Bronchial epithelial cell (primary cell): ENCODE data around the gene NELL2. TPM values are rescaled to one million over a fixed set of nuclear protein-coding genes. Genes with fewer than 3 reads are reported as not detected.
"Not testable (repeated sequence)": the region's sequence is repeated elsewhere in the genome, so short reads cannot be mapped to it uniquely, and the experiment has no call there.

Source experiments
- DNase-seq: peaks from one replicate; pipeline ENCODE4 v3.0.0-alpha.2; 2010; ENCODE audit warnings: low read depth
- FAIRE-seq: peaks from 2 replicates; lab custom pipeline; 2011; peaks lifted over from hg19 to GRCh38; lab: Jason Lieb, UNC
- H3K27me3 ChIP-seq: 2 replicates; pipeline ENCODE4 v1.5.1; 2011; ENCODE audit warnings: low read length; ENCODE audit not compliant: control insufficient read depth, insufficient read depth
- H3K36me3 ChIP-seq: 2 replicates; pipeline ENCODE4 v1.5.1; 2011; ENCODE audit warnings: low read length; ENCODE audit not compliant: control insufficient read depth, insufficient read depth
- H3K4me3 ChIP-seq: 2 replicates; pipeline ENCODE4 v1.5.1; 2011; ENCODE audit warnings: mild to moderate bottlenecking, low read depth, low read length, control low read depth
- CTCF ChIP-seq: IDR thresholded peaks from 2 replicates; pipeline ENCODE4 v1.5.1; 2011; ENCODE audit warnings: mild to moderate bottlenecking, moderate library complexity, low read length, control low read depth, inconsistent platforms; ENCODE audit not compliant: insufficient read depth, severe bottlenecking
- total RNA-seq: library from RNA; depleted of rRNA; stranded (reverse); fragments of >200 nt; gene quantifications from 2 replicates; pipeline ENCODE4 v1.2.1, GENCODE V29; 2014

NELL2 gene
- not detected in 2 replicates for total RNA-seq

DNA sequence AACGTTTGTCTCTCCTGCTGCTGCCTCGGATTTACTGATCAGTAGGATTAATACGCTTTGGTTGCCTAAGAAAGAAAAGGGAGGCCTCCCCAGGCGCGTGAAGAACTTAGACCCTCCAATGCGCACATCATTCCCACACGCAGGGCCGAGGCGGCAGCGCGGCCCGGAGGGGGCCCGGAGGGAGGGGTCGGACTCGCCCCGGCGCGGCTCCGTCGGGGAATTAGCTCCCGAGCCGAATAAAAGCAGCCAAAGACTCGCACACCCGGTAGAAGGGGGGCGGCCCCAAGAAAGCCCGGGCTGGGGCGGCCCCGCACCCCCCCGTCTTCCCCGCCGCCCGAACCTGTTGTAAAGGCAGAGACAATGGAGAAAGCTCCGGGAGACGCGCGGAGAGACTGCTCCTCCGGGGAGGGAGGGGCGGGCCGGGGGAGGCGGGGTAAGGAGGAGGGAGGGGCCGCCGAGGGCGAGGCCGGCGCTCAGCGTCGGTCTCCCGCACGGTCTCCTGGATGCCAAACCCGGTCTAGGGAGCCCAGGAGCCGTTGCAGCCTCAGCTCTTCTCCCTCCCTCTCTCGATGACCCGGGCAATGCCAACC, at the start of gene NELL2:
NELL2 (minus strand) TSS at position 362 of the 590 bp plus-strand sequence. CDS start 446 bp downstream, outside the sequence.
- no peak for FAIRE-seq
- TF ChIP-seq CTCF: no peak
- H3K4me3 ChIP-seq: peak within 1 kb of the TSS; percentile 27
- peak; percentile 13 for DNase-seq
- H3K36me3 ChIP-seq: no peaks in the 10 kb centered on the region
- H3K27me3 ChIP-seq: peaks cover 18% of the 10 kb centered on the region

DNA sequence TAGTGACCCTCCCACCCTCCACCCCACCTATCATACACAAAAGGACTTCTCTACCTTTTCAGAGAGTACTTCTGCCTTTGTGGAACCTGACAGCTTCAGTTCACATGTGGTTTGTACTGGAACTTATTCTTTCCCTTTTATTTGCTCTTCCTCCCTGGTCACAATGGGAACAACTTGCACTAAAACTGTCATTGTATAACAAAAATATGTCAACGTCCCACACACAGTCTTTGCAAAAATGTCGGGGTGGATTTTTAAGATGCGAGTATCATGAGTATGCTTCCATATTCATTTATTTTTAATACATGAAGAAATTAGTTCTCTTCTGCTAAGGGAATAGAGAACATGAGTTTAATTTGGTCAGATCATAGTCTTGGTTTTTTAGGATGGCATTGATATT, 45.6 kb upstream of the NELL2 start:
- TF ChIP-seq CTCF: no peak
- H3K4me3 ChIP-seq: no peak overlapping the region
- DNase-seq: no peak
- H3K36me3 ChIP-seq: no peaks in the 10 kb centered on the region
- FAIRE-seq: no peak
- no peaks in the 10 kb centered on the region for H3K27me3 ChIP-seq

- no peak for FAIRE-seq
- no peaks in the 10 kb centered on the region for H3K36me3 ChIP-seq
- no peak overlapping the region for H3K4me3 ChIP-seq
- H3K27me3 ChIP-seq: no peaks in the 10 kb centered on the region
- no peak for DNase-seq
- no peak for TF ChIP-seq CTCF
These were observed 41.0 kb upstream of the NELL2 start for GRCh38 chr12:44917141-44917540.

DNA sequence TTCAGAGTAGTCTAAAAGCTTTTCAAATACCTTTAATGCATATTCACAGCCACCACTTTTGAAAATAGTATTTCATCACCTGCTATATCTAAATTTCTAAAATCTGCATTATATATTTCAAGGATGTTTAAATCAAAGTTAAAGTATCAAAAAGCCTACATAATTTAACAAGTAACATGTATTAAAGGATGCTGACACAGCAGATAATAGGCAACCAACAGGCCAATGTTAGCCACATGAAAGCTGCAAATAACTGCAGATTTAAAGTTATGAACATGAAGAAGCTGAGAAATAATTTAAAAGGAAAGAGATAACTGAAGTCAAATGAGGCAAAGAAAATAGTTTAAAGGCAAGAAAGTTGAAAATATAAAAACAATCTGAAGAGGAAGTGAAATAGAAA, 39.8 kb upstream of the NELL2 start:
- FAIRE-seq: no peak

GRCh38 chr12:44904321-44904720, 28.2 kb upstream of the NELL2 start:
- no peak for TF ChIP-seq CTCF
- DNase-seq (no peak), FAIRE-seq (no peak)
- Histone ChIP-seq H3K36me3 (no peaks in the 10 kb centered on the region), H3K4me3 (no peak overlapping the region), H3K27me3 (no peaks in the 10 kb centered on the region)

More for the DNA sequence above, 39.8 kb upstream of the NELL2 start:
- no peaks in the 10 kb centered on the region for H3K36me3 ChIP-seq
- no peak for TF ChIP-seq CTCF
- DNase-seq: no peak
- no peak overlapping the region for H3K4me3 ChIP-seq
- no peaks in the 10 kb centered on the region for H3K27me3 ChIP-seq

DNA sequence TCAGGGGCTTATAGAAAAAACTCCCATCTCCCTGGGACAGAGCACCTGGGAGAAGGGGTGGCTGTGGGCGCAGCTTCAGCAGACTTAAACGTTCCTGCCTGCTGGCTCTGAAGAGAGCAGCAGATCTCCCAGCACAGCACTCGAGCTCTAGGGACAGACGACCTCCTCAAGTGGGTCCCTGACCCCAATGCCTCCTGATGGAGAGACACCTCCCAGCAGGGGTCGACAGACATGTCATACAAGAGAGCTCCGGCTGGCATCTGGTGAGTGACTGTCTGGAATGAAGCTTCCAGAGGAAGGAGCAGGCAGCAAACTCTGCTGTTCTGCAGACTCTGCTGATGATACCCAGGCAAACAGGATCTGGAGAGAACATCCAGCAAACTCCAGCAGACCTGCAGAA, 22.0 kb upstream of the NELL2 start:
- not testable (repeated sequence) for DNase-seq, FAIRE-seq

More for the DNA sequence above, 22.0 kb upstream of the NELL2 start:
- H3K4me3 ChIP-seq, H3K36me3 ChIP-seq, H3K27me3 ChIP-seq: not testable (repeated sequence)
